Epithelial cell of esophagus (primary cell): Measurements from ENCODE around the gene METTL26.

Experiments
- DNase-seq: peaks from one replicate; pipeline ENCODE4 v3.0.0; 2010; ENCODE audit warnings: low read depth
- H3K4me3 ChIP-seq: 2 replicates; pipeline ENCODE4 v1.5.1; 2011; ENCODE audit warnings: mild to moderate bottlenecking, low read length, control low read depth
- TF ChIP-seq, protein P1 (sequence below): IDR thresholded peaks from 2 replicates; pipeline ENCODE4 v1.5.1; 2011; ENCODE audit warnings: low read depth, mild to moderate bottlenecking, low read length, control low read depth, inconsistent platforms; ENCODE audit not compliant: insufficient read depth; ENCODE audit errors: missing control alignments

METTL26 gene

DNA sequence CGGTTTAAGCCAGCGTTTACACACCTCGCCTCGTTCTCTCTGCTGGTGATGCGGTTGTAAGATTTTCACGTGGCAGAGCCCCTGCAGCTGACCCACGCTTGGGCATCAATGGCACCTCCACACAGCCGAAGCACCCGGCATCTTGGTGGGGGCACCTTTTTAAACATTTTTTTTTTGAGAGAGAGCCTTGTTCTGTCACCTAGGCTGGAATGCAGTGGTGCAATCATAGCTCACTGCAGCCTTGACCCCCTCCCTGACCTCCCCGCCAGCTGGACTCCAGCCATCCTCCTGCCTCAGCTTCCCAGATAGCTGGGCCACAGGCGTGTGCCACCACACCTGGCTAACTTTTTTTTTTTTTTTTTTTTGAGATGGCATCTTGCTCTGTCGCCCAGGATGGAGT lies 17.9 kb upstream of the METTL26 start:
- TF ChIP-seq, protein P1, sequence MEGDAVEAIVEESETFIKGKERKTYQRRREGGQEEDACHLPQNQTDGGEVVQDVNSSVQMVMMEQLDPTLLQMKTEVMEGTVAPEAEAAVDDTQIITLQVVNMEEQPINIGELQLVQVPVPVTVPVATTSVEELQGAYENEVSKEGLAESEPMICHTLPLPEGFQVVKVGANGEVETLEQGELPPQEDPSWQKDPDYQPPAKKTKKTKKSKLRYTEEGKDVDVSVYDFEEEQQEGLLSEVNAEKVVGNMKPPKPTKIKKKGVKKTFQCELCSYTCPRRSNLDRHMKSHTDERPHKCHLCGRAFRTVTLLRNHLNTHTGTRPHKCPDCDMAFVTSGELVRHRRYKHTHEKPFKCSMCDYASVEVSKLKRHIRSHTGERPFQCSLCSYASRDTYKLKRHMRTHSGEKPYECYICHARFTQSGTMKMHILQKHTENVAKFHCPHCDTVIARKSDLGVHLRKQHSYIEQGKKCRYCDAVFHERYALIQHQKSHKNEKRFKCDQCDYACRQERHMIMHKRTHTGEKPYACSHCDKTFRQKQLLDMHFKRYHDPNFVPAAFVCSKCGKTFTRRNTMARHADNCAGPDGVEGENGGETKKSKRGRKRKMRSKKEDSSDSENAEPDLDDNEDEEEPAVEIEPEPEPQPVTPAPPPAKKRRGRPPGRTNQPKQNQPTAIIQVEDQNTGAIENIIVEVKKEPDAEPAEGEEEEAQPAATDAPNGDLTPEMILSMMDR = no peak
- DNase-seq = no peak

DNA sequence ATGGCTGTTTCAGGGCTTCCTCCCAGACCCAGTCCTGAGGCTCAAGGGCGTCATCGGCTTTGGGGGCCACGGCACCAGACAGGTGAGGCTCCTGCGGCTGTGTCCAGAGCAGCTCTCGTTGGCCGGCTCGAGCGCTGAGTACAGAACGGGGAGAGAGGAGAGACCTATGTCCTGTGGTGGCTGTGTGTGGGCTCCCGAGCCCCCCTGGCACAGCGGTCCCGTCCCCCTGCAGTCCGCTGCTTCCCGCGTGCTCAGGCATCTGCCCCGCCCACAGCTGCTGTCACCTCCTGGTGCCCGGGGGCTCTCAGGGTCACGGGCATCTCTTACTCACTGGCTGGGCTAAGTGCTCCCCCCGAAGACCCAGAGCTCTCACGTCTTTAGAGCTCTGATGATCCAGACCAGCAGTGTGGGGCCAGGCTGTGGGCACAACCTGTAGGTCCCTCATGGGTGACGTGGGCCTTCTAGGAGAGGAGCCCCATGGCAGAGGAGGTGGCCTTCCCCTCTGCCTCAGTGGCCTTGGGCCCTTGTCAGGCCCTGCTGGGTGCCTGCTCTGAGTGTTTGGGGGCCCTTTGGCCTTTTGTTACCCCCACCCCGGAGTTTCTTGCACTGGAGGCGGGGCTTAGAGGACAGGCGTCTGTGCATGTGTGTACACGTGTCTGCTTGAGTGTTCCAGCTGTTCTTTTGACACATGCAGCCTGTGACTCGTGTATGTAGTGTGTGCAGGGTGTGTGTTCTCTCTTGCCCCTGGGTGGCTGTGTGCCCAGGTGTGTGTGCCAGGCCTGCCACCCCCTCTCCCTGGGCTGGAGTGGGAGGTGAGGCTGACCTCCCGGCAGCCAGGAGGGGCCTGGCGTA lies 16.6 kb upstream of the METTL26 start:
- no peak for DNase-seq
- TF ChIP-seq, protein P1 = no peak
- no peak overlapping the region for H3K4me3 ChIP-seq

More for the DNA sequence above, 17.9 kb upstream of the METTL26 start:
- no peak overlapping the region for H3K4me3 ChIP-seq

DNA sequence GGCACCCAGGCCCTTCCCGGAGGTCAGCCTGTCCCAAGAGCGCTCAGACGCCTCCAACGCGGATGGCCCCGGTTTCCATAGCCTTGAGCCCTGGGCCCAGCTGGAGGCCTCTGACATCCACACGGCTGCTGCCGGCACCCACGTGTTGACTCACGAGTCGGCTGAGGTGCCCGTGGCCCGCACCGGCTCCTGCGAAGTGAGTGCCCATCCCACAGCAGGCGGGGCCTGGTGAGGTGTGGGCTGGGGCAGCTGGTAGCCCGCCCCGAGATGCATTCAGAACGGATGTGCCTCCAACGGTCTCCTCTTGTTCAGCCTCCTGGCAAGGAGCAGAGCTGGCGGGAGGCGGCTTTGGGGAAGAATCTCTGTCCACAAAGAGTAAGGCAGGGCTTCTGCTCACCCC lies 15.7 kb upstream of the METTL26 start:
- H3K4me3 ChIP-seq = no peak overlapping the region
- TF ChIP-seq, protein P1 = no peak
- no peak for DNase-seq

DNA sequence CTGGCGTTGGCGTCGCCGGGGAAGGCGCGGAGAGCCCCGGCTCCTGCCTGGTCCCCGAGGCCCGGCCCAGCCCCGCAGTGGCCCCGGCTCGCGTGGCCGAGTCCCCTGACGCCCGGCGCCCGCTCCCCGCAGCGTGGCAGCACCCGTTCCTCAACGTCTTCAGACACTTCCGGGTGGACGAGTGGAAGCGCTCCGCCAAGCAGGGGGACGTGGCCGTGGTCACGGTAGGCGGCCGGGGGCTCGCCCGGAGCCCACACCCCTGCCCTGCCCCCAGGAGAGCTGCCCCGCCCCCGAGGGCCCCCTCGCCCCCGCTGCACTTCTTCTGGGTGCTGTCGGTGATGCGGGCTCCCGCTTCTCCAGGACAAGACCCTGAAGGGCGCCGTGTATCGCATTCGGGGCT lies 13.5 kb upstream of the METTL26 start:
- peak overlapping the region; percentile 76 for H3K4me3 ChIP-seq
- TF ChIP-seq, protein P1 = no peak
- no peak for DNase-seq

DNA sequence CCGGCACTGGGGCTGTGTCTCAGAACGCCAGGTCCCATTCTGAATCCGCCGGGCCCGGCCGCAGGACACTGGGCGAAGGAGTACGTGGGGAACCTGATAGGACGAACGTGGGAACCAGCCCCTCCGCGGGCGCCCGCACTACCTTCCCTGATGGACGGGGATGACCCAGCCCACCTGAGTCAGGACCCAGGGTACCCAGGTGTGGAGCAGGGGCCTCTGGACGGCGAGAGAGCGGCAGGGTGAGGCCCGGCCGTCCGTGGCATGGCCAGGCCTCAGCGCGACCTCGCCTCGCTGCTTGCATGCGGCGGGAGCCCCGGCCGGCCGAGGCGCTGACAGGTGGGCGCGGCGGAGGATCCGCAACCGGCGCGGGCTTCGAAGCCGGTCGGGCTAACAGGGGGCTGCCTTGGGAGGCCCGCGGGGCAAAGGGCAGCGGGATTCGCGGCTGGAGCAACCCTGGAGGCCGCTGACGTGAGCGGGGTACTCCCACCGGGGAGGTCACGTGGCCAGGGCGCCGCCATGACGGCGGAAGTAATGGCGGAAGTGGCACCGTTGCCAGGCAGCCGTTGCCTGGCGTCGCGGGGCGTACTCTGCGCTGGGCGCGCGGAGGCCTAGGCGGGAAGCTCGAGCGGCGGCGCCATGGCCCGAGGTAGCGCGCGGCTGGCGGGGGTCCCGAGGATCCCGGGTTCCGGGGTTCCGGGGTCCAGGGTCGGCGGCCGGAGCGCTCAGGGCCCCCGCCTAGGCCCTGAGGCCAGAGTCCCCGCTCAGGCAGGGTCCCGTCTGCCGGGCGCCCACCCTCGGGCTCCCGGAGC lies 12.9 kb upstream of the METTL26 start, which contains the start of gene WDR90:
WDR90 (plus strand) TSS at position 585 of the 809 bp plus-strand sequence; CDS start at position 637, 52 bp downstream.
- H3K4me3 ChIP-seq = peak within 1 kb of the TSS; percentile 76
- TF ChIP-seq, protein P1 = no peak
- peak; percentile 94 for DNase-seq

DNA sequence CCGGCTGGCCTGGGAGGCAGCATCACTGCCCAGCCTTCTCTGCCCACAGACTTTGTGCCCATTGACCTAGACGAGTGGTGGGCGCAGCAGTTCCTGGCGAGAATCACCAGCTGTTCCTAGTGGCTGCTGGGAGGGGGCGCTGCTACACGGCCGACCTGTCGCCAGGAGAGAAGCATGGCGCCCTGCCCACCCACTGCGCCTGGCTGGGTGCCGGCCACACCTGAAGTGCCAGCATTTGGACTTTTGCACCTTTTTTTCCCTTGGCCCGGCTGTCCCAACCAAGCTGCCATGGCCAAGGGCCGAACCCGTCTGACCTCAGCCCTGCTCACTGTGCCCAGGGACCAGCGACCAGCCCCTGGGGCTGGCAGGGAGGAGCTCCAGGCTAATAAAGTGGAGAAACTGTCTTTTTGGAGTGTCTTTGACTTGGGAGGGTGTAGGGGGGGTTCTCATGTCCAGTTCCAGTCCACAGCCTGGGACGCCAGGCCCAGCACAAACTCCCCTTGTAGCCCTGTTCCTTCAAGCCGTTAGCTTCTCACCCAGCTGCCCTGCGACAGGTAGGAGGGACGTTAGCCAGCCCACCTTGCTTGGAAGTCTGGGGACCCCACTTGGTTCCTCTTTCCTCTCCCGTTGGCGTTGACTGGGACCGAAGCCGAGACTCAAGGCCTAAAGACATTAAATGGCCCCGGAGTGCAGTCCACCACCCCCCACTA lies 12.1 kb upstream of the METTL26 start:
- TF ChIP-seq, protein P1 = peak; percentile 67
- DNase-seq = peak; percentile 63
- H3K4me3 ChIP-seq = peak overlapping the region; percentile 76
